GM21360 (cell line): ENCODE data around the gene AFF2.

Experiments used
- ATAC-seq: cut with Tn5 transposase; IDR thresholded peaks from one replicate; pipeline ENCODE4 v1.9.1; 2021; ENCODE audit warnings: mild to moderate bottlenecking, moderate library complexity; ENCODE audit not compliant: unreplicated experiment

Gene AFF2

DNA sequence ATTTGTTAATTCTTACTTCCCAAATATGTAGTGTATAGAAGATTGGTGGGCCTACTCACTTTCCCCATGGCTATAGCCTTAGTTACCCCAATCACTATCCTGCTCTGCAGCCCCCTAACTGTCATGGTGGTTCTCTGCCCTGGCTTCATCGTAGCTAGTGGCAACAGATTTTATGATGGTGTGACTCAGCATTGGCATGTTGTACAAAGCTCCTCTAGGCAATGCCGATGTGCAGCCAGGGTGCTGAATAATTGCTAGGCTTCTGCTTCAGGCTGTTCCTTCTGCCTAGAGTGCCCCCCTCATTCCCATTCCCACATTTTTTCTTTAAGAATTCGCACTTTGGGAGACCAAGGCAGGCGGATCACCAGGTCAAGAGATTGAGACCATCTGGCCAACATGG is 35.2 kb downstream of the AFF2 start:
- ATAC-seq = no peak

DNA sequence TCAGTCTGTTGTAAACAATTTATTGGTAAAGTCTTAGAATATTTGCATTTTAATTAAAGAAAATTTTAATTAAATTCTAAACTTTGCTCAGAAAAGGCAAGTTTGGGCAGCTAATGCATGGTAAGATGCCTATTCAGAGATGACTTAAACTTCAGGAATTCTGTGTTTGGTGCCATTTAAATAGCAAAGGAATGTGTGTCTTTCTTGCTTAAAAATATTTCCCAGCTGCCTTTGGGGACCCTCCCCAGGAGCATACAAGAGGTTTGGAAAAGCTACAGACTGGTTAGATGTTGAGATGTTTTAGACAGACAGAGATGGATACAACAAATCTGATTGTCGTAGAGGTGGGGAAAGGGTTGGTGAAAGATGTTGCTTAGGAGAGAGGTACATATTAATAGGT is 36.5 kb downstream of the AFF2 start:
- no peak for ATAC-seq

DNA sequence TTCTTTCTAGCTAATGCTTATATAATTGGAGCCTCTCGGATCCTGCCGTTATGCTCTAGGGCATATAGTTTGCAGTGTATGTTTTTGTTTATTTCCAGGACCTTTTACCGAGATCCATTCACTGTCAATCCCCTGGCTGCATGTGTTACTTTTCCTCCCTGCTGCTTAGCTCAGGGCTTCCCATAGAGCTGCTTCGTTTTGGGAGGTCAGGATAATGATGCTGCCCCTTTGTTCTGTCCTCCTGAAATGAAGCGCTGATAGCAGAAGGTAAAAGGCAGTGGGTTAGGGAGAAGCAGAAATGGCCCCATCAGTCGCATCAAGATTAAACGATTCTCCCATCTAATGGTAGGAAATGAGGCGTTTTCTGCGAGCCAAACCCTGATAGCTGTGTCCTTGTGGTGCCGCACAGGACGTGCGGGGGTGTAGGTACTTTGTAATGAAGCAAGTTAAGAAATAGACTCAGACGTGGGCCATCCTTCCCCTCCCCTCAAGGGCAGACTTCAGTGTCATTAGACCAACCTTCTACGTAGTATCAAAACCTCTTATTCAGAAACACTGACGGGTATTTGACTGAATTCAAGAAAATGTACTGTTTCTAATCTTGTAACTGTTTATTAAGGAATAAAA is 37.3 kb downstream of the AFF2 start:
- no peak for ATAC-seq

DNA sequence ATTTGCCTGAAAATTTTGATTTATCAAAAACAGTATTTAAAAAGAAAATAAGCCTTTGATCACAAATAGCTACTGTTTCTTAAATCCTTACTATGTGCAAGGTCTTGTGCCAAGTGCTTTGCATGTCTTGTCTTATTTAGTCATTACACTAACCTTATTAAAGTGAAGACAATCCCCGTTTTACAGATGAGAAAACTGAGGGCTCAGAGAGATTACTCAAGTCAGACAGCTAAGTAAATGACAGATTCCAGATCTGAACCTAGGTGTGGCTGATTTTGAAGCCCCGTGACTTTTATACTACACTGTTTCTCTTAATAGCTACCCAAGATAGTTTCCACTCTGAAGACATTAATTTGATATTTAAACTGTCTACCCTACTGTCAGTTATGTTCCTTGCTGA is 38.2 kb downstream of the AFF2 start:
- ATAC-seq = no peak

DNA sequence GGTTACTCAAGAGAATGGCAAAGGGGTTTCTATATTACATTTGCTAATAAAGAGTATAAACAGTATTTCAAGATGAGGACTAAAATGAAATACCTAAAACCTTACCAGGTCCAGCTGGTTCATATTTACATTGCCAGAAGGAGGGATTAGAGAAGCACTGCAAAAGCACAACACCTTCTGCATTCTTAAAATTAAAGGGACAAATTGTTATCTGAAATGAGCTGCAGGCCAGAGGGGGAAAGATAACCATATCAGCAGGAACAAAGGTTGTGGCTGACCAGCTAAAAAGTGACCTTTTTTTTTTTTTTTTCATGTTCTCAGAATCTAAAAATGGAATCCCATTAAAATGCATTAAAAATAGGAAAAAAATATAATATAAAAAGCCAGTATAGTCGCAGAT is 39.7 kb downstream of the AFF2 start:
- ATAC-seq = no peak

DNA sequence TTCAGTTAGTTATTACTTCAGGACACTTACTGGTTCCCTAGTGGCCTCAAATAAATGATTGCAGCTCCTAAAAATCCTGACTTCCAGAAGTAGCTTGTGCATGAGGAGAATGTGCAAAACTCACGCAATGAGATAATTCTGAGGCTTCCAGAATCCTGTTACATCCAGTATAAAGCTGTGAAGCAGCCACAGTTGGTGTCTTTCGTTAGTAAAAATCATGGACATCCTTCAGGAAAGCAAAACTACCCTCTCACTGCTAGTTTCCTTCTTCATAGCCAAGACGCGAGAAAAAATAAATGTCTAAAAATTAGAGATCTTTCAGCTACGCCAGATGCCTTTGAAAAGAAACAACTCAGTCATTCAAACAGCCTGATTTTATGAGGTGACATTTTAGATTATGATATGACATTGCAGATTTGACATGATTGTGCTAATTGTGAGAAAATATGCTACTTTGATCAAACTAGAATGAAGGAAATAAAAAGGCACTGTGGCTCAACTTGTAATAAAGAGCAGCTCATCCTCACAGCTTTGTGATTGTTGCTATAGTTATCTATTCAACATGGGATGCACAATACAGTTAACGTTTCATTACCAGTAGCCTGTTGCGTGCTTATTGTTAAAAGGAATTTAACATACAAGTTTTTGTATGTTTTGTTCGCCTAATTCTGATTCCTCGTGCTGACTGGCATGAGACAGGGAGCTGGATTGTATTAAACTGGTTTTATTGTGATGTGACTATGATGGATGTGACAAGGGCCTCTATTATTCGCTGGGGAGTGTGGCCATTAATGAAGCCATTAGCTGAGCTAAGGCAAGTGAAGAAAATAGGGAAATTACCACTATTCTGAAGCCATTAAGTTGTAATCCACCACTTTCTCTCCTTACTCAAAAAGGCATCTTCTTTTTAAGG is 40.5 kb downstream of the AFF2 start:
- ATAC-seq = no peak

DNA sequence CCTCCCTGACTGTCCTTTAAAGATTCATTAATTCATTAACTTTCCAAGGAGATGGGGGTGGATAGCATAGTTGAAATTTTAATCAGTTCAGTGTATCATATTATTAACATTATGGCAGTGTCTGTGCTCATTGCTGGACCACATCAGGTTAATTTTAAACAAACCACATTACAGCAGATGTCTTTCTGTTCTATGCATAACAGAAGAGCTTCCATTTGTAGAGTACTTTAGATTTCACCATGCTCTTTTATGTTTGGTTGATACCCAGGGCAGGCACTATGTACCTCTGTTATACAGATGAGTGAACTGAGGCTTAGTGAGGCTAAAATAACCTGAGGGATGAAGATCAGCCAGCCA is 41.1 kb downstream of the AFF2 start:
- no peak for ATAC-seq

DNA sequence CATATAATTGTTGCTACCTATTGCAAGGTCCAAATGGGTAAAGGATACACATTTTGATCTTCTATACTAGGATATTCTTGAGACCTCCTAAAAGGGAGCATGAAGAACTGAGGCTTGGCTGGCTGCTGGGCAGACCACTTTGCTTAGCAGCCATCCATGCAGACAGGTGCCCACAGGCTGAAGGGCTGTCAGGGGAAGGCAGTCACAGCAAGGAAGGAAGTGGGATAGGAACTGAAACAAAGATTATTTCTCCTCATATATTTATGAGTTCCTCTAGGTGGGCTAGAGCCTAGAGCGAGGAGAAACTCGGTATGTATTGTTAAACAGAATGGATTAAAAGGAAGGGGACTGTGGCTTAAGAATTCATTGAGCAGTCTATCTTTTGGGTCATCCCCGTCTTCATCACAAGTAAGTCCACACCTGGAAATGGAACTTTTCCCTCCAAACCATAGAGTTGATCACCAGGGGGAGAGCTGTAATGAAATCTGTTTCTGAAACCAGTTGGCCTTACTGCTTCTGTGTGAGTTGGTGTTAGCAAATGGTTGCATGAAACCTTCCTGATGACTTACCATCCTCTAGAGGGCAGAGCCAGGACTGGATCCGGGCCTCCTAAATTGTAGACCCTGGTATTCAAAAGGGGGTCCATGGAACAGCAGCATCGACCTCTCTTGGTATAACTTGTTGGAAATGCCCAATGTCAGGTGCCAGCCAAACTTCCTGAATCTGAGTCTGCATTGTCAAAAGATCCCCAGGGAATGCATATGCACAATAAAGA is 42.3 kb downstream of the AFF2 start:
- ATAC-seq = no peak

DNA sequence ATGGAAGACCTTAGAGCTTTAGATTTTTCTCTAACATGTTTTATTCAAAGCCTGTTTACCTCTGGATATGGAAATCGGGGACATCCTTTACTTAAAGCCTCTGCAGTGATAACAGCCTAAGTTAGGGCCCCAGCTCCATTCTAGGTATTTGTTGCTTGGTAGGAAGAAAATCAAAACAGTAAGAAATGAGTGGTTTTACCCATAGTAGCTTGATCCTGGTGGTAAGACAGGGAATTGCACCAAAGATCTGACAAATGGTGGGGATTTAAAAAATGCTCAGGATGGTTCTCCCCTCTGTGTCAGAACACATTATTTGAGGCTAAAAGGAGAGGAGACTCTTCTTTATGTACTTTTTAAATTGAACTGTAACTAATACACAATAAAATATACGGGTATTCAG is 52.4 kb downstream of the AFF2 start:
- no peak for ATAC-seq

DNA sequence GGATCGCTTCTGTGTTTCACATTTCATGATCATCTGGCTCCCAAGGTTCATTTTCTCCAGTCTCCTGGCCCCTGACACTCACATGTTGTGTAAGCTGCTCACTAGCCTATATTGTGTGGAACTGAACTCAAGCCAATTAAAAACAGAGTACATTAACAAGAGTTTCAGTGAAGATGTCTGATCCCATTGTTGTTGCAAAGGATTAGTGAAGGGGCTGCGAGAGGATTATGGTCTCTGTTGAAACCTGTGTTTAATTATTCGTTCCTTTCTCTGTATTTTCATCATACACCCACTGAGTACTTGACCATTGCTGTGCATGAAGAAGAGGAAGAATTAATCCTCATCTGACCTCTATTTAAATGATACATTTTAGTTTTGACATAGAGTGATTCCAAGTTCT is 54.7 kb downstream of the AFF2 start:
- no peak for ATAC-seq

DNA sequence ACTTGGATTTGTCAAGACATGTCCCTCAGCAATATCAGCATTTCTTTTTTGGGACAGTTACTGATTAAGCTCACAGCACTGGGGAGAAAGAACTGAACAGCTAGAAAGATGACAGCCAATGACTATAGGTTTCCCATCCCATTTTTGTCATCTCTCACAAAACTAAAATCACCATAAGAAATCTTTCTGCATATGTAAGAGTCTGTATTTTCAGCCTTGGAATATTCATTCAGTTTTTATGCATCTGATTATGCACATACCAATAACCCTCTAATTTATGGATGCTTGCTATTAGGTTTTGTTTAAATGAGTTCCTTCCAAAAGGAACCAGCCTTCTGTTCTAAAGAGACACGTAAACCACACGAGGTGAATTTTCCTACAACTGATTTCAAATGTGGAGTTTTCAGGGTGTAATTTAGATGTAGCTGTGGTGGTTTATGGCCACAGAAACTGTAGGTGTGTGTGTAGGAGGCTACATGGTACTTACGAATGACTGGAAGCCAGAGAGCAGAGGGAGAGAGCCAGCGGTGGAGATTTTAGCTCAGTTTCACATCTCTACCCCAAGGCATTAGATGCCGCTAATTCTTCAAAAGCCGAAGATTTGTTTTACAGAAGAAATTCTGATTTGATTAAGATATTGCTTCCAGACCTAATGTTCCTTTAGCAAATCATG is 55.3 kb downstream of the AFF2 start:
- no peak for ATAC-seq

DNA sequence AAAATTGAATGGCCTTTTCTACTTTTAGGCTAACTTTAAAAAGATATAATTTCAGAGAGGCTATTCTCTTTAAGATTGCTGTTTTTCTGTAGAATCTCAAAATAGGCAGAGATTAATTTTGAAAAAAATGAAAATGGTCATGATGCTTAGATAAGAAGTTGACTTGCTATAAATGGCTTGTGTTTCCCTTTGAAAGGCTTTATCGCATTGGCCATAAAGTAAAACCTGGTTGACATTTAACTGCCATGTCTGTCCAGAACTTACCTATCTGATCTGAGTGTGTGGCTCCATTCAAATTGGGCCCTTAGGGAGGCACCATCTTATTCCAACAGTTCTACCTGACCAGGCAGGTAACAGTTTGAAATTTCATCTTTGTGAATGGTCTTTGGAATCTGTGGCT is 56.1 kb downstream of the AFF2 start:
- ATAC-seq = no peak

DNA sequence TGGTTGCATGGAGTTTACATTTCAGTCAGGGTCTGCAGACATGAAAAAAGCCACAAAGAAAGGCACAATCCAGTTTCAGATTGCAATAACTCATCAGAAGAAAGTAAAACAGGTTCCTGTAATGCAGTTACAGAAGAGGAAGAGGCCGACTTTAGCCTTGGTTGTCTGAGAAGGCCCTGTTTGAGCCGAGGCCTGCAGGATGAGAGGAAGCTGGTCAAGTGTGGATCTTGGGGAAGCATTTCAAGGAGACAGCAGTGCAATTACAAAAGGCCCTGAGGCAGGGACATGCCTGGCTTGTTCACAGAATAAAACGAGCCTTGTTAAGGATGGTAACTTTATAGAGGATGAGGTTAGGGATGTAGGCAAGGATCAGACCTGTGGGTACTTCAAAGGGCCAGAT is 62.4 kb downstream of the AFF2 start:
- no peak for ATAC-seq

DNA sequence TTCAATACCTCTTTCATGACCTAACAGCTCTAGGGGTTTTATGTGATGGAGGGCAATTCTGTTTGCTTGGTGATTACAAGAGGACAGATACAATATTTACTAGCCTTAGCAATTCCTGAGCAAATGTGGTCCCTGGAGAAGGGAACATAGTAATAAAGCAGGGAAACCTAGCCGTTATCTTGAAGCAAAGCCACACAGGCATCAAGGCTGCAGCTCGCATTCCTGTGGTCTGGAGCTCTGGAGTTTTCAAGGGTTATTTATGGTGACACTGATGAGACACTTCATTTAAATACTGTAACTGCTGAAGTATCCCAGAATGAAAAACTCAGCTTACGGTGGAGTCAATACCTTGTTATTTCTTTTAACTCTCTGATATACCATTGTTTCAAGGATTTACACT is 66.8 kb downstream of the AFF2 start:
- ATAC-seq = no peak

DNA sequence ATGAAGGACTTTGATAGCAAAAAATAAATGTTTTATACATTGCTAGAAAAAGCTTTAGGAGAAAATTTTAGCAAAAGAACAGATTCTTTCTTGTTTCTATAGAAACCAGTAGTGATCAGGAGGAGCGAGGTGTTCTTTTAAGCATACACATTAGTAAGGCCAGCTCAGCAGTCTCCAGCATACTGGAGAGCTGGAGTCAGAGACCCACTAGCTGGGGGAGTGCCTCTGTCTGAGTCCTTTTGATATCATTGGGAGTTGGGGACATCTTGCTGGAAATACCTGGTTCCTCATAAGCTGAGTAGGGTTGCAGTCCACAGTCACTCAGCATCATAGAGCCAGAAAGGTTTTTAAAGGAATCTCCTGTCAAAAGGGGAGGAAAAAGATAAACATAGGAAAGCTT is 67.4 kb downstream of the AFF2 start:
- no peak for ATAC-seq

DNA sequence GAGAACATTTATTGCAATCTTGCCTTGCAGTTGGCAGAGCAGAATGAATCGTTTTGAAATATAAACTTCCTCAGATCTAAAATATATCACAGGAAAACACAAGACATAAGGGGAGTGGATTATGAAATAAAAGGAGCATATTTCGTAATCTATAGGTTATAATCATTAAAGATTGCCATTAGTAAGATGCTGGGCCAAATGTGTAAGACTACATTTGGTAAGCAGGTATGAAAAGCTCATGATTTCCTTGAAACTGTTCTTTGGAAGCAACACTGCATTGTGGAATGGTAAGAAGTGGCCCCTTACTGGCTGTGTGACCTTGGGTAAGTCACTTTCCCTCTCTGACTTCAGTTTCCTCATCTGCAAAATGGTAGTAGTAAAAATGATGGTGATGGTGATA is 68.3 kb downstream of the AFF2 start:
- no peak for ATAC-seq

DNA sequence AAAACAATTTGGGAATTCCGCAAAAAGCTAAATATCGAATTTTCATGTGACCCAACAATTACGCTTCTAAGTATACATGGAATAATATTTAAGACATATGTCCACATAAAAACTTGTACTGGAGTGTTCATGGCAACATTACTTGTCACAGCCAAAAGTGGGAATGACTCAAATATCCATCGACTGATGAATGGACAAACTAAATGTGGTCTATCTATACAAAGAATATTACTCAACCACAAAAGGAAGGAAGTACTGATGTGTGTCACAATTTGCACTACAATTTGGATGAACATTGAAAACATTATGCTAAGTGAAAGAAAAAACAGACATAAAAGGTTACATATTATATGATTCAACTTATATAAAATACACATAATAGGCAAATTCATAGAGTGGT is 71.9 kb downstream of the AFF2 start:
- no peak for ATAC-seq

DNA sequence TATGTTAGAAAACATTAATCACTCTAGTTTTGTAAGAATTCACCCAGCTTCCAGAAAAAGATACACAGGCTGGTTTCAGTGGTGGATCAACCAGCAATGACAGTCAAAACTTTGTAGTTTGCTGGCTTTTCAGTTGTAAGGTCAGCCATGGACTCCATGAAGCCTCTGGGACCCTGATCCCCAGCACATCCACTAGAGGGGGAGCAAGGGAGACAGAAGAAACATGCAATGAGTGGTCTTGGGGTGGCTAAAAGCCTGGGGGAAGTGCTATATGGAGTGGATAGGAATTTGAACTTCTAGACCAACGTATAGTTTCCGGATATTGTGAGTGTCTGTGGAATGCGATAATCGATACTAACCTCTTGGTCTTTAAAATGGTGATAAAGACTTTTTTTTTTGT is 72.7 kb downstream of the AFF2 start:
- ATAC-seq = no peak

DNA sequence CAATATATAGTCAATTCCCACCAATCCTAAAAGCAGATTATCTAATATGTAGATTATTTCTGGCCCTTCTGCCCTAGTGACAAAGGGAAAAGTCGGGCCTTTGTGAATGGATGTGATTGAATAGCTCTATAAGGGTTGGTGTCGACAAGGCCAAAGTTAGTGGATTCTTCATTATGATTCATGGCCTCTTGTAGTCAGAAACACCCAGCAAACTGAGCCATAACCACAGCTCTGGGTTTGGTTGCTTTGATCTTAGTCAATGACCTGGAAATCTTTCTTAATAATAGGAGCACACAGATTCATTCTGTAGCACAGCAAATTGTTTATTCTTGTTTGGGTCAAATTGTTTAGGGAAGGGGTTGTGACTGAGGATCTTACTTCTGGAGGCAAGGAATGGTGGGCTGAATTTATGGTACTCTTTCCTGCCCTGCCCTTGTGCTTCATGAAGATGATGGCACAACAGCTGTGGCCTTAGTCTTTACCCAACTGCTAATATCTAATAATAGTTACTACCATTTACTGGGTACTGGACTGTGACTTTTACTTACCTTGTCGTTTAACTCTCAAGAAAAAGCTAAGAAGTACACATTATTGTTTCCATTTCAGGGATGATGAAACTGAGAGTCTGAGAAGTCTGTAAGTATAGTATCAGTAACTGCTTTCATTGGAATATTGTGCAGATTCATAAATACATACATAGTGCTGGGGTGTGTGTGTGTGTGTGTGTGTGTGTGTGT is 74.0 kb downstream of the AFF2 start:
- ATAC-seq = peak; percentile 59

DNA sequence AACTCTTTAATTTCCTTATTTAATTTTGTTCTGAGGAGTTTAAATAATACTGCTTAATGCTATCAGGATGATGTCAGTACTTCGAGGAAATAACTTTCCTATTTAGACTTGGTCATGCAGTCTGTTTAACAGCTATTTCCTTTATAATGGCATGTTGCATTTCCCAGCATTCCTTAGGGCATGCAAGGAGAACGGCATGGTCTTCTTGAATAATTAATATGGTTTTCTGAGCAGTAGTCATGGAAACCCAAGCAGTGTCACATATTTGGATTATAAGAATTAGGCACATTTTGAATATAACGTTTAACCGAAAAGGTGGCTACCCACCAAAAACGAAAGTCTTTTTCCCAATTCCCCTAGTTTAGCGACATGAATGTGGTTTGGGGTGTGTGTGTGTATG is 76.0 kb downstream of the AFF2 start:
- no peak for ATAC-seq

DNA sequence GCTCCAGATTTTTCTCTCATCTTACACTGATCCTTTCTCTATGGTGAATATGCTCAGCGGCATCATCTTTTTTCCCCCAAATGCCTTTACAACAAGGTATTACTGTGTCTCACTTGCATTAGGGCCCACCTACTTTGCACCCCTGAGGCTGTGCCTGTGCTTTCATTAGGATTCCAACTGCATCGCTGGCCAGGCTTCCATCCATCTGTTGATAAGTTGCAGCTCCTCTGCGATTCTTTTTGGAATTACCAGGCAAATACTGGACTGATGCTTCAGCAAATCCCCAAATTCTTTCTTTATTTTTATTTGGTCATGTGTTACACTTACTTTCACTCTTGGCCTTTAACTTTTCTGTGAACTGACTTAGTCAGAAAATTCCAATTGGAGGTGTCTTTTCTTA is 77.3 kb downstream of the AFF2 start:
- ATAC-seq = no peak
